Heart left ventricle (tissue), 13 donors: ENCODE measurements around the gene NEUROD4.

Experiments
- POLR2A ChIP-seq, 2 donors: fragments of 450-650 bp; IDR thresholded peaks; one replicate each; pipeline ENCODE4 v1.6.1; 2017; ENCODE audit warnings: antibody characterized with exemption in 2 of 2, mild to moderate bottlenecking in 2 of 2, moderate library complexity in 2 of 2
- TF ChIP-seq, protein P1 (sequence below), 12 donors: fragments of 200-600 bp; sonication (generic) in 4 of 12; IDR thresholded peaks; one replicate each; pipeline versions ENCODE4 v1.5.0 to v1.8.0; 2018 to 2022; ENCODE audit warnings: antibody characterized with exemption in 12 of 12, mild to moderate bottlenecking in 5 of 12
- donor health status: ischemic (EF 13 %, LVEDD 7.1; RV severe dilation, severe dysfunction).
- donor health status: DM: no; HTN: yes; CAD: no.
- donor health status: DM: no; HTN: no; CAD: no.
- donor health status: ischemic (EF 25% LVEDD 6.9; RV normal size, moderate dysfunction).
- donor health status: ischemic (EF 25% LVEDD 5.7; RV mildly dilated, moderate dysfunction).
- donor health status: ischemic (EF 35%, LVEDD 5.7; RV mildly dilated, moderate dysfunction).
- donor health status: nonischemic (EF 11% LVEDD 7.7; RV severe dilation, severe dysfunction).
- donor health status: DM: yes; HTN: yes; CAD: no.
- donor health status: PGD.
- donor health status: ischemic (EF 29% LVEDD 5.4; RV normal size, mild dysfunction).
- donor health status: nonischemic (EF 23%, LVEDD 6.1; RV moderate dilation, normal function).

- TF ChIP-seq, protein P1, sequence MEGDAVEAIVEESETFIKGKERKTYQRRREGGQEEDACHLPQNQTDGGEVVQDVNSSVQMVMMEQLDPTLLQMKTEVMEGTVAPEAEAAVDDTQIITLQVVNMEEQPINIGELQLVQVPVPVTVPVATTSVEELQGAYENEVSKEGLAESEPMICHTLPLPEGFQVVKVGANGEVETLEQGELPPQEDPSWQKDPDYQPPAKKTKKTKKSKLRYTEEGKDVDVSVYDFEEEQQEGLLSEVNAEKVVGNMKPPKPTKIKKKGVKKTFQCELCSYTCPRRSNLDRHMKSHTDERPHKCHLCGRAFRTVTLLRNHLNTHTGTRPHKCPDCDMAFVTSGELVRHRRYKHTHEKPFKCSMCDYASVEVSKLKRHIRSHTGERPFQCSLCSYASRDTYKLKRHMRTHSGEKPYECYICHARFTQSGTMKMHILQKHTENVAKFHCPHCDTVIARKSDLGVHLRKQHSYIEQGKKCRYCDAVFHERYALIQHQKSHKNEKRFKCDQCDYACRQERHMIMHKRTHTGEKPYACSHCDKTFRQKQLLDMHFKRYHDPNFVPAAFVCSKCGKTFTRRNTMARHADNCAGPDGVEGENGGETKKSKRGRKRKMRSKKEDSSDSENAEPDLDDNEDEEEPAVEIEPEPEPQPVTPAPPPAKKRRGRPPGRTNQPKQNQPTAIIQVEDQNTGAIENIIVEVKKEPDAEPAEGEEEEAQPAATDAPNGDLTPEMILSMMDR (IDR thresholded peaks at IDR 0.05) = no peak
- no peak for TF ChIP-seq POLR2A (IDR thresholded peaks at IDR 0.05)
Observed at GRCh38 chr12:55074806-55075205, 55.0 kb downstream of the NEUROD4 start.
